ENCODE measurements around the gene ELL.

The ELL gene

DNA sequence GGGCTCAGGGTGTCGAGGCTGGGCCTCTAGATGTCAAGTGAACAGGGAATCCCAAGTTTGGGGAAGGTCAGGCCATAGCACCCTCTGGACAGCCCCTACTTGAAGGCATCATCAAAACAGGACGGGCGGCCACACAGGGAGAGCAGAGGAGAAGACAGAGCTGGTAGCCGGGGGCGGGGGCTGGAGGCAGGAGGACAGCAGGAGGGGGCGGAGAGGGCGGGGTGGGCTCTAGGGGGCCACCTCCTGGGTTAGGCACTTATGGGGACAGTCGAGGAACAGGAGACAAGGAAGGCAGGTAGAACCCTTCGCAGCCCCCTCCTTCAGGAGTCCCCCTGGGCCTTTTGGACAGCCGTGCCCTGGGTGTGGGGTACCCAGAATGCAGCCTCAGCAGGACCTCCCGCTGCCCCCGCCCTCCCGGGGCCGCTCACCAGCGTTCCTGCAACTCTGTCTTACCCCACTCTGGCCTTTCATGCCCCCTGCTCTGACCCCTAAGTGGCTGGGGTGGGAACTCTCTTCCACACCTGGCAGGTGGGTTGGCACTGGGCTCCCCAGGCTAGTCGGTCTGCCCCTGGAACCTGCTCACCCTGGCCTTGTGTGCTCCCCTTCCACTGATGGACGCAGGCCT is 96.9 kb downstream of the ELL start:
- H3K9me3 Mint-ChIP-seq, result no peaks in the 10 kb centered on the region
- H3K27me3 Mint-ChIP-seq, result no peaks in the 10 kb centered on the region
- H3K4me3 Mint-ChIP-seq, result no peak overlapping the region
- peaks cover 100% of the 10 kb centered on the region for H3K4me1 Mint-ChIP-seq
- ATAC-seq, result no peak
- H3K27ac Mint-ChIP-seq, result no peak overlapping the region
- DNase-seq, result peak in 1 of 2 donors; percentile 14

DNA sequence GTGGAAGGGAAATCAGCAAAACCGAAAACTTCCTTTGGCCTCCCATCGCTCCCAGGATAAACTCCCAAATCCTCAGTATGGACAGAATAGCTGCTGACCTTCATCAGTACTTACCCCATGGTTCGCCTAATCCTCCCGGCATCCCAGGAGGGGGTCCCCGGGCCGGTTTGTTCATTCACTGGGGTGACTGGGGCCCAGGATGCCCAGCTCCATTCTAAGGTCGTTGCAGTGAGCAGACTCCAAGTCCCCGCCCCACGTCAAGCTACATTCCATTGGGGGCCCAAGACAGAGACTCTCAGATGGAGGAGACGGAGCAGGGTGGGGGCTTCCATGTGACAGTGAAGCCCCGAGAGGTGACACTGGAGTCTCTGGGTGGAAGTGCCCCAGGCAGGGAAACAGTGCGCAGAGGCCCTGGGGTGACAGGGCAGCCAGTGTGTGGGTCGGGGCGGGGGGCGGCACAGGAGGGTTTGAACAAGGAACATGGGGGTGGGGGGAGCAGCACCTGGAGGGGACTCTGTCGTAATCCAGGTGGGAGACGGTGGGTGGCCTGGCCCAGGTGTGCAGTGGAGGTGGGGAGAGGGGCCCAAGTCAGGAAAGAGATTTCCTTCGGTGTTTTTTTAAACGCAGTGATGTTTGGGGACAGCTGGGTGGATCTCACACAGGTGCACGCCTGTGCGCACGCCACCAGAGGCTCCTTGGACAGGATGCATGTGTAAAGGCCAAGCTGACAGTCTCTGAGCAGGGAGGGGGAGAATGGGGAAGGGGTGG is 97.6 kb downstream of the ELL start:
- H3K27ac Mint-ChIP-seq, result no peak overlapping the region
- no peaks in the 10 kb centered on the region for H3K27me3 Mint-ChIP-seq
- no peak overlapping the region for H3K4me3 Mint-ChIP-seq
- ATAC-seq (no peak), DNase-seq (no peak)
- H3K4me1 Mint-ChIP-seq, result peaks cover 94% of the 10 kb centered on the region
- no peaks in the 10 kb centered on the region for H3K9me3 Mint-ChIP-seq

DNA sequence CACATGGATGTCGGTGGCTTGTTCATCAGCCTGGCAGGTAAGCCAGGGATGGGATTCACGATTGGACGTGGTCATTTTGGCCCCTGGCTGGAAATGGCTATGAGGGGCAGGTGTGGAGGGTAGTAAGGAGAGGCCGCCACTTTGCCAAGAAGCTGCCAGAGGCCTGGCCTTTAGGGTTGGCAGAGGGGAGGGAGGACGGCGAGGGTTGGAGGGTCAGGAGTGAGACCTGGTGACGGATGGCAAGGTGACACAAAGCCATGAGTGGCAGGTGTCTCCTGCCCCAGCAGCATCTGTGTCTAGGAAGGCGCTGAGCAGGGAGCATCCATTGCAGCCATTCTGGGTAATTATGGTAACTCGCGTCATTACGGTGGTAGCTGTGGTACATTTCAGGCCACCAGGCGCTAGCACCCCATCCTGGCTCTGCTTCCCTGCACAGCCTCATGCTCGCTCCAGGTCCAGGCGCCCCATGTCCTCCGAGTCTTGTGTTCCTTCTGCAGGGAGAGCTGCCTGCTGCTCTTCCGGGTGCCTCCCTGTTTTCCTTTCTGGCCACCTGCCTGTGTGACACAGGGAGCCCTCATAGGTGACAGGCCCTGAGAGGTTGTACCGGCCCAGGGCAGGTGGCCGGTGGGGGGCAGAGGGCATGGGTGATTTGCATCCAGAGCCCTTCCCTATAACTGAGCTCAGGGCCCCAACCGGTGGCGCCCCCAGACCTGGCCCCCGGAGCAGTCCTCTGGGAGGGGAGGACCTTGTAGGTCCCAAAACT is 98.4 kb downstream of the ELL start:
- H3K9me3 Mint-ChIP-seq, result no peaks in the 10 kb centered on the region
- peaks cover 4% of the 10 kb centered on the region for H3K27me3 Mint-ChIP-seq
- no peak overlapping the region for H3K4me3 Mint-ChIP-seq
- DNase-seq, result no peak
- H3K27ac Mint-ChIP-seq, result no peak overlapping the region
- no peak for ATAC-seq
- H3K4me1 Mint-ChIP-seq, result peaks cover 92% of the 10 kb centered on the region

DNA sequence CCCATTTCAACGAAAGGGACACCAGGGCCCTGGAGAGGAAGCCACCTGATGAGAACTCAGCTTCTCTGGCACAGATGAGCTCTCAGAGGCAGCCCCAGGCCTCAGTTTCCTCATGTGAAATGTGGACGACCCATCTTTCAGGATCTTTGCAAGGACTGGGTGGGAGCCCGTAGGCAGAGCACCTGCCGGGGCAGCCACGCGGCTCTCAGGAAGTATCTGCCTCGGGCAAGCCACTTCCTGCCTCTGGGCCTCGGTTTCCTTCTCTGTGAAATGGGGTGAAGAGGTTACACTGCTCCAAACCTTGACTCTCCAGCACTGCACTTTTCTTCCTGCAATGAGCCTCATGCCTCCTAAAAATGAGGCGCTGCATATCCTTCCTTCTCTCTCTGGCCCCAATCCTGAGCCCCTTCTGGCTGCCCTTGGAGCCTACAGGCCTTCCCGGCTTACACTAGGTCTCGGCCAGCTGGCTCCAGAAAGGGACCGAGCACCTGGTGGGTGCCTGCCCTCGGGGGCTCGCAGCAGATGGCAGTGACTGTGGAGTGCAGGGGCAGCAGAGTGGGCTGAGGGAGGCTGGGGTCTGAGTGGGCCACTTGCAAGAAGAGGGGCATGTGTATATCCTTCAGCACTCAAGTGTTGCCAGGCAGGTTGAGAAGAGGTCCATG is 99.2 kb downstream of the ELL start:
- DNase-seq (no peak), ATAC-seq (no peak)
- H3K9me3 Mint-ChIP-seq, result no peaks in the 10 kb centered on the region
- peaks cover 12% of the 10 kb centered on the region for H3K27me3 Mint-ChIP-seq
- peaks cover 92% of the 10 kb centered on the region for H3K4me1 Mint-ChIP-seq
- H3K27ac Mint-ChIP-seq, result no peak overlapping the region
- peak overlapping the region; percentile 5 to 87 for H3K4me3 Mint-ChIP-seq

DNA sequence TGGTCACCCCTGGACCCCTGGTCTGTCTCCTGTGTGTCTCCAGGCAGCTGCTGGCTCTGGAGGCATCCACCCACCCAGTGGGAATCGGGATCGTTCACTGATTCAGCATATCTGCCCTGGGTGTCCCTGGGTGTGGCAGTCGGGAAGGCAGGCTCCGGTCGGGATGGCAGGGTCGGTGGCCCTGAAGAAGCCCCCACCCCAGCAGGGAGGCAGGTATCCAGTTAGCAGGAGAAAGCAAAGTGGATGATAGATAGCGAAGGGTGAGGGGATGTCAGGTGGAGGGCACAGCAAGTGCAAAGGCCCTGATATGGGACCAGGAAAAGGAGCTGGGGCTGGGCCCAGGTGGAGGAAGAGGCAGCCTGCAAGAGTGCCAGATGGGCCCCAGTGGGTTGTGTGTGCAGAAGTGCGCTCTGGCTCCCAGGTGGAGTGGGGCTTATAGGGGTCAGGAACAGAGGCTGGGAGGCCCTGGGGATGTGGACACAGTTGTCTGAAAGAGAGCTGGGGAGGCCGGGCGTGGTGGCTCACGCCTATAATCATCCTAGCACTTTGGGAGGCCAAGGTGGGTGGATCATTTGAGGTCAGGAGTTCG is 100.4 kb downstream of the ELL start:
- Mint-ChIP-seq H3K27me3 (peaks cover 22% of the 10 kb centered on the region), H3K4me1 (peaks cover 91% of the 10 kb centered on the region), H3K27ac (peak overlapping the region in 1 of 2 donors; percentile 36), H3K9me3 (no peaks in the 10 kb centered on the region), H3K4me3 (peak overlapping the region; percentile 87)
- ATAC-seq (no peak), DNase-seq (peak in 1 of 2 donors; percentile 21)

DNA sequence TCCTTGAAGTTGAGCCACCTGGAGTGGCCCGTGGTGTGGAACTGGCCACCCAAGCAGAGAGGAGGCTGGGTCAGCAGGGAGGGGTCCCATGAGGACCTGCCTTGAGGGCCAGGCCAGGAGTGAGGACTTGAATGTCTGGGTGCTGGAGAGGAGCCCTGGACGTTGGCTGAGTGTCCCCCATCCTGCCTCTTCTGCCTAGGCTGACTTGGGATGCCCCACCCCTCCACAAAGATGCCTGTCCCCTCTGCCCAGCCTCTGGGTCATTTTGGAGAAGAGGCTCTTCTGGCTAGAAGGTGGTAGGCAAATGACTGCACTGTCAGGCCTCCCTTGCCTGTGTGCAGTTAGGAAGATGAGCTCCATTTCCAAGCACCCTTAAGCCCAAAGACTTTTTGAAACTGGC is 100.9 kb downstream of the ELL start:
- peak in 1 of 2 donors; percentile 14 for DNase-seq
- no peak for ATAC-seq
- H3K27me3 Mint-ChIP-seq, result peaks cover 28% of the 10 kb centered on the region
- peaks cover 91% of the 10 kb centered on the region for H3K4me1 Mint-ChIP-seq
- H3K4me3 Mint-ChIP-seq, result peak overlapping the region; percentile 87
- H3K27ac Mint-ChIP-seq, result no peak overlapping the region
- no peaks in the 10 kb centered on the region for H3K9me3 Mint-ChIP-seq

- DNase-seq (peak; percentile 53 to 58), ATAC-seq (peak; percentile 58)
- Mint-ChIP-seq H3K4me1 (peaks cover 91% of the 10 kb centered on the region), H3K27me3 (peaks cover 36% of the 10 kb centered on the region), H3K27ac (peak overlapping the region; percentile 14 to 76), H3K4me3 (peak overlapping the region; percentile 87), H3K9me3 (no peaks in the 10 kb centered on the region)
Observed at GRCh38 chr19:18419699-18420460, 102.0 kb downstream of the ELL start.

DNA sequence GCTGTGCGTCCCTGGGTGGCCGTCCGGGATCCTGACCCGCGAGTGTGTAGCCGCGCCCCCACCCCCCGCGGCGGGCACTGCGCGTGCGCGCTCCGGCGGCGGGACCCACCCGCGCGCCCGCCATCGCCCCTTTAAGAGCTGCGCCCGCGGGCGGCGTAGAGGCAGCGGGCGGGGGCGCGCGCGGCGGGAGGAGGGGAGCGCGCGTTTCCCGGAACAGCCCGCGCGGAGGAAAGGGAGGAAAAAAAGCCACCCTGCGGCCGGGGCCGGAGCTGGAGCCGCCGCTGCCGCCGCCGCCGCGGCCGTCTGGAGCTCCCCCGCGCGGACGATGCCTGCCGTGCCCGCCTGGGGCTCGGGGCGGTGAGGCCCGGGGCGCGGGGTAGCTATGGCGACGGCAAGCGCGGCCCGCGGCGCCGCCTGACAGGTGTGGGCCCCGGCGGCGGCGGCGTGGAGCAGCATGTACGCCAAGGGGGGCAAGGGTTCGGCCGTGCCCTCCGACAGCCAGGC is 102.6 kb downstream of the ELL start, which contains the start of gene SSBP4:
SSBP4 (plus strand) TSS at position 204 of the 504 bp plus-strand sequence; CDS start at position 455, 251 bp downstream.
- ATAC-seq (peak; percentile 69), DNase-seq (peak; percentile 77 to 79)
- Mint-ChIP-seq H3K27ac (peak within 1 kb of the TSS; percentile 52 to 76), H3K27me3 (peaks cover 38% of the 10 kb centered on the region), H3K4me1 (peaks cover 91% of the 10 kb centered on the region), H3K9me3 (no peaks in the 10 kb centered on the region), H3K4me3 (peak within 1 kb of the TSS; percentile 87)

DNA sequence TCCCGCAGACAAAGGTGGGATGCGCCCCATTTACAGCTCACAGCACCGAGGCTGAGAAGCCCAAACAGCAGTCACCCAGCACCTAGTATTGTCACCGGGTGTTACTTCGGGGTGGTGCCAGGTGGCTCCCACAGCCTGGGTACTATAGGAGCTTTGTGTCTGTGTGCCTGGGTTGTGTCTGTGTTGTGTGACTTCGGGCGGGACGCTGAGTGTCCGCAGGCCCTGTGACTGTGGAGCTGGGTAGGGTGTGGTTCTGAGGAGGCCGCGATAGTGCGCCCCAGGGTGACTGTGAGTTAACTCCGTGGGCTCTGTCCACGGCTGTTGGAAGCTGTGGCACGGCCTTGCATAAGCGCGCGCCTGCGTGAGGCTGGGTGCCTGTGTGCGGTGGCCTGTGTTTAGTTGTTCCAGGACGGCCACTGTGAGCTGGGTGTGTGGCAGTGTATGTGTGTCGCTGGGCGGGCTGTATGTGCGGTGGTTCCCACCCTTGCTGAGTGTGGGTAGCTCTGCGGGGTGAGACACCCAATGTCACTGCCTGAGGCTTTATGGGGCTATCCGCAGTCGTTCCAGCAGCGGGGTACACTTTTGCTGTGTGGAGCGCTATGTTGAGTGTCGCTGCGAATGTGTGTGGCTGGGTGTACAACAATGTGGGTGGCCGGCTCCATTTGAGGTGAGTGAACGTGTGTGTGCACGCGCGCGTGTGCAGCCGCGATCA is 103.2 kb downstream of the ELL start:
- H3K4me1 Mint-ChIP-seq, result peaks cover 89% of the 10 kb centered on the region
- ATAC-seq, result peak; percentile 32

DNA sequence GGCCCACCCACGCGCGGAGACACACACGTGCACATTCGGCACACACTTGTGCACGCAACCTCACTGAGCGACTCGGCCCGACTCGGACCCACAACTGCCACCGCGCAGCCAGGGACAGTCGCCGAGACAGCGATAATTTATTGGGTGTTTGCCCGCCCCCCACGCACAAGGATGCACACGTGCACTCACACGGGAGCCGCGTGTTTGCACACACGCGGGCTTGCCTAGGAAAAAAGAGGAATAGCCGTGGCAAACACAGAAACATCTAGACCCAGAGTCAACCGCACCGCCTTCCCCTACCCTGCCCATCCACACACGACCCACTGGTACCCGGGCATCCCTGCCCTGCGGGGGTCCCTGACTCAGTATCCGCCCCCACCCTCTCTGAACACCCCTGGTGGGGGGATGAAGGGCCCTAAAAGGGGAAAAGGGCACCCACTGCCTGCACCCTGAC is 103.8 kb downstream of the ELL start:
- Mint-ChIP-seq H3K27me3 (peaks cover 50% of the 10 kb centered on the region), H3K4me1 (peaks cover 83% of the 10 kb centered on the region), H3K27ac (peak overlapping the region in 1 of 2 donors; percentile 59), H3K4me3 (peak overlapping the region; percentile 75 to 87), H3K9me3 (no peaks in the 10 kb centered on the region)
- ATAC-seq (peak; percentile 0), DNase-seq (peak in 1 of 2 donors; percentile 50)

More for the DNA sequence above, 103.2 kb downstream of the ELL start:
- Mint-ChIP-seq H3K27ac (peak overlapping the region; percentile 52 to 74), H3K4me3 (peak overlapping the region; percentile 75 to 87), H3K27me3 (peaks cover 44% of the 10 kb centered on the region), H3K9me3 (no peaks in the 10 kb centered on the region)
- DNase-seq, result peak in 1 of 2 donors; percentile 50

- peak in 1 of 2 donors; percentile 47 for DNase-seq
- Mint-ChIP-seq H3K4me1 (peaks cover 77% of the 10 kb centered on the region), H3K27me3 (peaks cover 56% of the 10 kb centered on the region), H3K4me3 (peak overlapping the region; percentile 92), H3K9me3 (no peaks in the 10 kb centered on the region), H3K27ac (peak overlapping the region; percentile 59 to 89)
- peak; percentile 11 for ATAC-seq
Observed at GRCh38 chr19:18417250-18418028, 104.4 kb downstream of the ELL start.

DNA sequence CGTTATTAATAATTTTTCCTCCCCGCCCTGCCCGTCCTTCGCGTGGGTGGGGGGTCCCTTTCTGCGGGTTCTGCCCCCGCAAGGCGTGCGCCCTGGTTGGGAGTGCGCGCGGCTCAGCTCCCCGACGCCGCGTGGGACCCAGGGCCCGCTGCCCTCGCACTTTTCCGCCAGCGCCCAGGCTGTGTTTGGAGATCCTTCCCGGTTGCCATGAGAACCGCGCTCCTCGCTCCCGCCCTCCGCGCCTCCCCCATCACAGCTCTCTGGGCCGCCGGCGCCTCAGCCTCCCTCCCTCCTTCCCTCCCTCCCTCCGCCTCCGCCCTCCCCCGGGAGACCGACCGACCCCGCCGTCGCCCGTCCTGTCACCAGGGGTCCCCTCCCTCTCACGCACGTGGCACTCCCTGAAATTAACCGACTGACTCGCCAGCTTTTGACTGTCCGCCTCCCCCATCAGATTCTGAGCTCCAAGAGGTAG is 105.1 kb downstream of the ELL start:
- ATAC-seq (peak; percentile 6), DNase-seq (peak in 1 of 2 donors; percentile 67)
- H3K27ac Mint-ChIP-seq, result peak overlapping the region; percentile 81 to 93
- peaks cover 63% of the 10 kb centered on the region for H3K27me3 Mint-ChIP-seq
- H3K4me1 Mint-ChIP-seq, result peaks cover 71% of the 10 kb centered on the region
- H3K4me3 Mint-ChIP-seq, result peak overlapping the region; percentile 92
- no peaks in the 10 kb centered on the region for H3K9me3 Mint-ChIP-seq

Measured in stimulated activated naive CD8-positive, alpha-beta T cell treated with anti-CD3 and anti-CD28 coated beads, Interleukin-15, amount 100 ng/mL, for 72 hours (primary cell).